Measurements from ENCODE around the gene R3HDM1. TPM values are rescaled to one million over a fixed set of nuclear protein-coding genes. Genes with fewer than 3 reads are reported as not detected.

R3HDM1 gene
- polyA plus RNA-seq, 1 donor from 2014 or later: 30.3 TPM

- Histone ChIP-seq H3K27me3 (ENCODE audit: insufficient read depth, low read depth, low read length) (no peaks in the 10 kb centered on the region), H3K79me2 (replicated peaks; ENCODE audit: insufficient read depth, low read length) (no peaks in the 10 kb centered on the region), H3K9me2 (ENCODE audit: insufficient read depth, low read length) (no peaks in the 10 kb centered on the region), H2AFZ (ENCODE audit: low read depth, low read length) (no peak overlapping the region), H3K4me3 (ENCODE audit: low read length) (no peak overlapping the region), H3K9ac (ENCODE audit: low read length) (no peak overlapping the region), H3K27ac (ENCODE audit: low read length) (no peak overlapping the region), H3K9me3 (ENCODE audit: low read length) (no peaks in the 10 kb centered on the region), H3F3A (ENCODE audit: insufficient read depth, low read length, poor library complexity, severe bottlenecking) (no peaks in the 10 kb centered on the region), H3K36me3 (ENCODE audit: insufficient read depth, low read length) (peaks cover 7% of the 10 kb centered on the region), H4K20me1 (ENCODE audit: insufficient read depth) (no peaks in the 10 kb centered on the region), H3K4me2 (ENCODE audit: low read length) (no peak overlapping the region)
- TF ChIP-seq MXI1 (conservative IDR thresholded peaks at IDR 0.05; ENCODE audit: poor library complexity, severe bottlenecking) (no peak), RAD21 (conservative IDR thresholded peaks at IDR 0.05) (no peak), EP300 (conservative IDR thresholded peaks at IDR 0.05; ENCODE audit: poor library complexity, severe bottlenecking) (no peak), CTCF (IDR thresholded peaks at IDR 0.05; ENCODE audit: poor library complexity, severe bottlenecking) (no peak), SMC3 (conservative IDR thresholded peaks at IDR 0.05; ENCODE audit: poor library complexity) (no peak), POLR2AphosphoS5 (IDR thresholded peaks at IDR 0.05) (no peak), EZH2 (IDR thresholded peaks at IDR 0.05; ENCODE audit: borderline replicate concordance, insufficient read depth, low read length, poor library complexity, severe bottlenecking) (no peak), TAF1 (IDR thresholded peaks at IDR 0.05; ENCODE audit: low read depth) (no peak), REST (IDR thresholded peaks at IDR 0.05; ENCODE audit: borderline replicate concordance) (no peak)
These were observed 106.3 kb downstream of the R3HDM1 start for GRCh38 chr2:135637456-135638087.

- no peaks in the 10 kb centered on the region for H3K9me2 ChIP-seq (ENCODE audit: insufficient read depth, low read length)
- no peak overlapping the region for H2AFZ ChIP-seq (ENCODE audit: low read depth, low read length)
- no peaks in the 10 kb centered on the region for H3F3A ChIP-seq (ENCODE audit: insufficient read depth, low read length, poor library complexity, severe bottlenecking)
- H3K9ac ChIP-seq (ENCODE audit: low read length): no peak overlapping the region
- H3K4me3 ChIP-seq (ENCODE audit: low read length): no peak overlapping the region
- H3K4me2 ChIP-seq (ENCODE audit: low read length): no peak overlapping the region
- TF ChIP-seq RAD21 (conservative IDR thresholded peaks at IDR 0.05): no peak
- TF ChIP-seq CTCF (IDR thresholded peaks at IDR 0.05; ENCODE audit: poor library complexity, severe bottlenecking): no peak
- no peak for TF ChIP-seq EP300 (conservative IDR thresholded peaks at IDR 0.05; ENCODE audit: poor library complexity, severe bottlenecking)
- TF ChIP-seq REST (IDR thresholded peaks at IDR 0.05; ENCODE audit: borderline replicate concordance): no peak
- TF ChIP-seq SMC3 (conservative IDR thresholded peaks at IDR 0.05; ENCODE audit: poor library complexity): no peak
- TF ChIP-seq POLR2AphosphoS5 (IDR thresholded peaks at IDR 0.05): no peak
- TF ChIP-seq MXI1 (conservative IDR thresholded peaks at IDR 0.05; ENCODE audit: poor library complexity, severe bottlenecking): no peak
- TF ChIP-seq EZH2 (IDR thresholded peaks at IDR 0.05; ENCODE audit: borderline replicate concordance, insufficient read depth, low read length, poor library complexity, severe bottlenecking): no peak
- no peak for TF ChIP-seq TAF1 (IDR thresholded peaks at IDR 0.05; ENCODE audit: low read depth)
- H3K27me3 ChIP-seq (ENCODE audit: insufficient read depth, low read depth, low read length): no peaks in the 10 kb centered on the region
- no peak overlapping the region for H3K27ac ChIP-seq (ENCODE audit: low read length)
- H3K79me2 ChIP-seq (replicated peaks; ENCODE audit: insufficient read depth, low read length): no peaks in the 10 kb centered on the region
- H3K36me3 ChIP-seq (ENCODE audit: insufficient read depth, low read length): peaks cover 7% of the 10 kb centered on the region
- H4K20me1 ChIP-seq (ENCODE audit: insufficient read depth): no peaks in the 10 kb centered on the region
- no peaks in the 10 kb centered on the region for H3K9me3 ChIP-seq (ENCODE audit: low read length)
These were observed 107.5 kb downstream of the R3HDM1 start for GRCh38 chr2:135638825-135639224.
